Thoracic aorta (tissue), 2 donors: Measurements from ENCODE around the gene TBC1D4. TPM values are rescaled to one million over a fixed set of nuclear protein-coding genes. Genes with fewer than 3 reads are reported as not detected.

Experiments
- ATAC-seq: fragments of 150-250 bp; one replicate; pipeline ENCODE4 v1.8.0; 2017; ENCODE audit warnings: low read depth; ENCODE audit not compliant: insufficient number of reproducible peaks, low FRiP score
- DNase-seq: peaks from one replicate; pipeline ENCODE4 v3.0.0-alpha.2; 2020; ENCODE audit warnings: low spot score
- H3K27ac ChIP-seq, 2 donors: fragments of 200-600 bp; sonication (generic); 1 replicate in 1 of 2; 2 replicates in 1 of 2; pipeline ENCODE4 v1.5.1; 2016; ENCODE audit warnings: mild to moderate bottlenecking in 2 of 2, moderate library complexity in 2 of 2
- H3K27me3 ChIP-seq: fragments of 200-600 bp; sonication (generic); replicated peaks from 2 replicates; pipeline ENCODE4 v1.6.0; 2016; ENCODE audit warnings: mild to moderate bottlenecking; ENCODE audit not compliant: insufficient read depth
- H3K36me3 ChIP-seq: fragments of 200-600 bp; sonication (generic); one replicate; pipeline ENCODE4 v1.5.1; 2016
- H3K4me1 ChIP-seq, 2 donors: fragments of 200-600 bp; sonication (generic); 1 replicate in 1 of 2; 2 replicates in 1 of 2; pipeline versions ENCODE4 v1.5.1 to v1.6.0; 2016; ENCODE audit warnings: low read depth in 2 of 2, mild to moderate bottlenecking in 1 of 2; ENCODE audit not compliant: control insufficient read depth in 1 of 2
- H3K4me3 ChIP-seq: fragments of 200-600 bp; sonication (generic); 2 replicates; pipeline ENCODE4 v1.5.1; 2016; ENCODE audit warnings: mild to moderate bottlenecking
- H3K9me3 ChIP-seq: fragments of 200-600 bp; sonication (generic); 2 replicates; pipeline ENCODE4 v1.5.1; 2016
- total RNA-seq, 2 donors: library from RNA; depleted of rRNA; stranded (reverse); fragments of >200 nt; gene quantifications; one replicate each; pipeline versions ENCODE4 v1.1.0 to v1.2.3, GENCODE V29; 2016
- TF ChIP-seq, protein P1 (sequence below): fragments of 200-600 bp; sonication (generic); IDR thresholded peaks from one replicate; pipeline ENCODE4 v1.5.1; 2019; ENCODE audit warnings: antibody characterized with exemption

The TBC1D4 gene
- total RNA-seq, 2 donors from 2014 or later, result 15.8 to 20.3 TPM

DNA sequence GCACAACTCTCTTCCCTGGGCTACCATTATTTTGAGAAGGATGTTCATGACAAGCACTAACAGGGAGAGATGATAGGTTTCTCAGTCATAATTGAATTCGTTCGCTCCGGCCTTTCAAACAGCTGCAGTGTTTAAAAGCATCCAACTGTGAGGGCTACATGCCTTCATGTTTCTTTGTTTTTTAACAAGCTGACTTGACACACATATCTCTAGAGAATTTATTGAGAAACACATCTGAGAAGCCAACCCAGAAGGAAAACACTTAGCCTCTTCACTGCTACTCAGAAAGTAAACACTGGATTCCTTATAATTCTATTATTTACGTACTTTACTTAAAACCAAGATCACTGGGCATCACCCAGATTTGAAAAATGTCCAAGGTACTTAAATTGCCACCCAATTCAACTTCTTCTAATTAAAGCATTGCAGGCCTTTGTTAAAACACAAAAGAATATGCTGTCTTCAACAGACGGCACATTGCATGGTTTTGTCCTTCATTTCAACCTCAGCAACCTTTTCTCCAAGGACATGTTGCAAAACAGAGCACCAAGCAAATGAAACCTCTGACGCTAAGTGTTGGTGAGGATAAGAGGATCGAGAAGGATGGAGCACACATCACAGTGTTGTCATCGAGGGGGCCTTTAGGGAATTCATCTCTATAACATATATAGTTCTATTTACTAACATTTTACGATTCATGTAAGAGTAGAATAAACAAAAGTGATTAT is 75.8 kb downstream of the TBC1D4 start:
- TF ChIP-seq, protein P1, sequence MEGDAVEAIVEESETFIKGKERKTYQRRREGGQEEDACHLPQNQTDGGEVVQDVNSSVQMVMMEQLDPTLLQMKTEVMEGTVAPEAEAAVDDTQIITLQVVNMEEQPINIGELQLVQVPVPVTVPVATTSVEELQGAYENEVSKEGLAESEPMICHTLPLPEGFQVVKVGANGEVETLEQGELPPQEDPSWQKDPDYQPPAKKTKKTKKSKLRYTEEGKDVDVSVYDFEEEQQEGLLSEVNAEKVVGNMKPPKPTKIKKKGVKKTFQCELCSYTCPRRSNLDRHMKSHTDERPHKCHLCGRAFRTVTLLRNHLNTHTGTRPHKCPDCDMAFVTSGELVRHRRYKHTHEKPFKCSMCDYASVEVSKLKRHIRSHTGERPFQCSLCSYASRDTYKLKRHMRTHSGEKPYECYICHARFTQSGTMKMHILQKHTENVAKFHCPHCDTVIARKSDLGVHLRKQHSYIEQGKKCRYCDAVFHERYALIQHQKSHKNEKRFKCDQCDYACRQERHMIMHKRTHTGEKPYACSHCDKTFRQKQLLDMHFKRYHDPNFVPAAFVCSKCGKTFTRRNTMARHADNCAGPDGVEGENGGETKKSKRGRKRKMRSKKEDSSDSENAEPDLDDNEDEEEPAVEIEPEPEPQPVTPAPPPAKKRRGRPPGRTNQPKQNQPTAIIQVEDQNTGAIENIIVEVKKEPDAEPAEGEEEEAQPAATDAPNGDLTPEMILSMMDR, result no peak
- Histone ChIP-seq H3K4me3 (no peak overlapping the region), H3K27me3 (no peaks in the 10 kb centered on the region), H3K4me1 (no peaks in the 10 kb centered on the region), H3K36me3 (no peaks in the 10 kb centered on the region), H3K27ac (no peak overlapping the region), H3K9me3 (no peaks in the 10 kb centered on the region)
- ATAC-seq (no peak), DNase-seq (no peak)

DNA sequence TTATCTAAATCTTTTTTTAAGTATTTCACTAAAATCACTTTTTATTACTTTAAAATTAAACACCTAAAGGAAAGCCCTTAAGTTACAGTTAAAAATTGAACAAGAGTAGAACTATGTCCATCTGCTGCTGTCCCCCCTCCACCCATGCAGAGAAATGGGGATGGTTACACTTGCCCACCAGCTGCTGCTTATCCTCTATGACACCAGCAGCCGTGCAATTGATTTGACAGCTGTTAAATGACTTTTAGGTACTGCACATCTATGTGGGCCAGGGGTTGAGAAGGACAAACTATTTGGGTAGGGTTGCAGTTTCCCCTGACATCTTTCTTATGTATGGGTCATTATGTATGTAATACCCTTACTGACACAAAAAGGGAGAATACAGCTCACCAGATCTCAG is 77.2 kb downstream of the TBC1D4 start:
- no peaks in the 10 kb centered on the region for H3K9me3 ChIP-seq
- no peaks in the 10 kb centered on the region for H3K36me3 ChIP-seq
- TF ChIP-seq, protein P1, result no peak
- no peak for ATAC-seq
- no peak for DNase-seq
- H3K4me1 ChIP-seq, result no peaks in the 10 kb centered on the region
- H3K27ac ChIP-seq, result no peak overlapping the region
- no peaks in the 10 kb centered on the region for H3K27me3 ChIP-seq
- H3K4me3 ChIP-seq, result no peak overlapping the region

DNA sequence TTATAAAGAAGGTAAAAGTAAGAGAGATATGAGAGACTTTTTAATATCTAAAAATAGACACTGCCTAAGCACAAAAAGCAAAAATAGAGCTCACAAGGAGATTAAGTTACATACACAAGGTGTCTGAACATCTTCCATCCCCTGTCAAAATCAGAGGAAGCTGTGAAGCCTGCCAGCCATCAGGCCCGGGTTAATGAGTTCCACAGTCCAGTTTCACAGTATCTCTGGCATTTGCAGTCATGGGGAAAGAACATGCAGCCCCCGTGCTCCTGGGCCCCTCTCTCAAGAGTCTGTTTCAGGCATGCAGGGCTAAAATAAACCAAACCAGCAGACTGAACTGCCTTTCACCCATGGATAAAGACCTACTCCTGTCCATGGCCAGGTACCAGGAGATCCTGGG is 79.2 kb downstream of the TBC1D4 start:
- DNase-seq (no peak), ATAC-seq (no peak)
- TF ChIP-seq, protein P1, result no peak
- no peaks in the 10 kb centered on the region for H3K27me3 ChIP-seq
- no peaks in the 10 kb centered on the region for H3K9me3 ChIP-seq
- no peak overlapping the region for H3K4me3 ChIP-seq
- H3K4me1 ChIP-seq, result no peaks in the 10 kb centered on the region
- no peaks in the 10 kb centered on the region for H3K36me3 ChIP-seq
- H3K27ac ChIP-seq, result no peak overlapping the region

DNA sequence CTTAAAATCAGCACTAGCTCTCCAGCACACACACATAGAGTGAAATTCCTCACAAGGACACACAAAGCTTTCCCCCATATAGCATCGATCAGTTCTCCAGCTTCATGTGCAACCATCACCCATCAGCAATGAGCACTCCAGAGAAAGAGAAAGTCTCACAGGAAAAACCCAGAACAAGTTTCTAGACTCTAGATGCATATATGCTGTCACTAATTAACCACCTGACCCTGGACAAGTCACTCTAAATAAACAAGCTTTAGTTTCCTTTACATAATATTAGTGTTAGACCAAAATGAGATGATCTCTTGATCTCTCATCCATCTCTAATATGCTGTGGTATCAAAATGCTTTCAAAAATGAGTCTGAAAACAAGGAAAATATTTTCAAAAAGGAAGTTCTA is 81.2 kb downstream of the TBC1D4 start:
- no peaks in the 10 kb centered on the region for H3K36me3 ChIP-seq
- ATAC-seq, result no peak
- H3K27me3 ChIP-seq, result no peaks in the 10 kb centered on the region
- no peaks in the 10 kb centered on the region for H3K9me3 ChIP-seq
- TF ChIP-seq, protein P1, result no peak
- no peak for DNase-seq
- no peak overlapping the region for H3K4me3 ChIP-seq
- no peaks in the 10 kb centered on the region for H3K4me1 ChIP-seq
- no peak overlapping the region for H3K27ac ChIP-seq

DNA sequence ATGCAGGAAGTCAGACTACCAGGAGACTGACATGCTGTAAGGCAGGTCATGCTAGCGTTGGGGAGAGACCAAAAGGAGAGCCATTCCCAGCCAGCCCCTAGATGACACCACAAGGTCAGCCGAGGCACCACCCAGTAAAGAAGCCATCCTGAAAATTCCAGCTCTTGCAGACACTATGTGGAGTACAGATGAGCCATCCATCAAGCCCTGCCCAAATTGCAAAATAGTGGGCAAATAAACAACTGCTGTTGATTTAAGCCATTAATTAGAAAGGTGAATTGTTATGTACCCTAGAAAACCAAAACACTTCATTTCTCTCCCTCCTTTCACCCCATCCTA is 82.1 kb downstream of the TBC1D4 start:
- TF ChIP-seq, protein P1, result no peak
- H3K27me3 ChIP-seq, result no peaks in the 10 kb centered on the region
- no peak for ATAC-seq
- no peaks in the 10 kb centered on the region for H3K9me3 ChIP-seq
- DNase-seq, result no peak
- no peaks in the 10 kb centered on the region for H3K4me1 ChIP-seq
- H3K36me3 ChIP-seq, result no peaks in the 10 kb centered on the region
- H3K27ac ChIP-seq, result no peak overlapping the region
- H3K4me3 ChIP-seq, result no peak overlapping the region
